Measurements from ENCODE around the gene GCA.

Gene GCA

DNA sequence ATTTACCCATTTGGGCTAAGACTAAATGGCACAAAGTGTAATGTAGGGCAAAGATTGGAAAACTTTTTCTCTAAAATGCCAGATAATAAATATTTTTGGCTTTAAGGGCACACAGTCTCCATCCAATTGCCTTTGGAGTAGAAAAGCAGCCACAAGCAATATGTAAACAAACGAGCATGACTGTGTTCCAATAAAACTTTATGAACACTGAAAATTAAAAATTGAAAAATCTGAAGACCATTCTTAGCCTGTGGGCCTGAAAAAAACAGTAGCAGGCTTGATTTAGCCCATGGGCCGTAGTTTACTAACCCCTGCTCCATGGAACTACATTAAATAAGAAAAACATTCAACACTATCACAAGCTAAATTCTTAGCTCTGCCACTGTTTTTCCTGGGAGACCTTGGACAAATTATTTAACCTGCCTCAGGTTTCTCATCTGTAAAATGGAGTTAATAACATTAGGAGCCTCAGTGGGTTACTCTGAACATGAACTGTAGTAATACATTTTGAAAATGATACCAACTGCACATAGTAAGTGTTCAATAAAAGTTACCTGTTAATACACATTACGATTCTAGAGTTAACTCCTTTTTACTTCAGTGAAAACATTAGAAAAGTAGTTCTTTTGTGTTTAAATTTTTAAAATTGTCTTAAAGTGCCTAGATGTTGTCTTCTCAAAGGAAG lies 26.7 kb upstream of the GCA start:
- no peak for DNase-seq (ENCODE audit: low read depth in 1 of 2, low spot score in 1 of 2)
- in situ Hi-C loops (cut with HindIII; ENCODE audit: low pct_unique_long_range_greater_than_20kb, low sequenced_read_pairs), result no loop called here
- no peak for TF ChIP-seq JUND (IDR thresholded peaks at IDR 0.05; ENCODE audit: low read depth)

DNA sequence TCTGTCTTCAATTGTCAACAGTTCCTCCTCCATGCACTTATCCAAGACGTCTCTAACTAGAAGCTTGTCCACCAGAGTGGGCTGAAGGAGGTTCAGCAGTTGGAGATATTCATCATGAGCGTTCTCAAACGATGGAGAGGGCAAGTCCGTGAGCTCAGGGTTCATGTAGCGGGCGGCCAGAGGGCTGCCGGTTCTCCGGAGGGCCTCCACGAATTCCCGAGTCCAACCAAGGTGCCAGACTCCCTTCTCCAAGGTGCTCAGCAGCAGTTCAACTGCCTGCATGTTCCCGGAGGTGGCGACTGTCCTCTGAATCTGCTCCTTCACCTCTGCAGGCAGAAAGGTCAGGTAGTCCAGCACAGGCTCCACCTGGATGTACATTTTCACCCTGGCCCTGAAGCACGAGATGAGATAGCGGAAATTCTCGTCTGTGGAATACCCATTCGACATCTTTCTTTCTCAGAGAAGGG lies 26.0 kb upstream of the GCA start:
- in situ Hi-C loops (cut with HindIII; ENCODE audit: low pct_unique_long_range_greater_than_20kb, low sequenced_read_pairs), result no loop called here
- DNase-seq (ENCODE audit: low read depth in 1 of 2, low spot score in 1 of 2), result peak in 1 of 2 experiments; percentile 57
- TF ChIP-seq JUND (IDR thresholded peaks at IDR 0.05; ENCODE audit: low read depth), result no peak

DNA sequence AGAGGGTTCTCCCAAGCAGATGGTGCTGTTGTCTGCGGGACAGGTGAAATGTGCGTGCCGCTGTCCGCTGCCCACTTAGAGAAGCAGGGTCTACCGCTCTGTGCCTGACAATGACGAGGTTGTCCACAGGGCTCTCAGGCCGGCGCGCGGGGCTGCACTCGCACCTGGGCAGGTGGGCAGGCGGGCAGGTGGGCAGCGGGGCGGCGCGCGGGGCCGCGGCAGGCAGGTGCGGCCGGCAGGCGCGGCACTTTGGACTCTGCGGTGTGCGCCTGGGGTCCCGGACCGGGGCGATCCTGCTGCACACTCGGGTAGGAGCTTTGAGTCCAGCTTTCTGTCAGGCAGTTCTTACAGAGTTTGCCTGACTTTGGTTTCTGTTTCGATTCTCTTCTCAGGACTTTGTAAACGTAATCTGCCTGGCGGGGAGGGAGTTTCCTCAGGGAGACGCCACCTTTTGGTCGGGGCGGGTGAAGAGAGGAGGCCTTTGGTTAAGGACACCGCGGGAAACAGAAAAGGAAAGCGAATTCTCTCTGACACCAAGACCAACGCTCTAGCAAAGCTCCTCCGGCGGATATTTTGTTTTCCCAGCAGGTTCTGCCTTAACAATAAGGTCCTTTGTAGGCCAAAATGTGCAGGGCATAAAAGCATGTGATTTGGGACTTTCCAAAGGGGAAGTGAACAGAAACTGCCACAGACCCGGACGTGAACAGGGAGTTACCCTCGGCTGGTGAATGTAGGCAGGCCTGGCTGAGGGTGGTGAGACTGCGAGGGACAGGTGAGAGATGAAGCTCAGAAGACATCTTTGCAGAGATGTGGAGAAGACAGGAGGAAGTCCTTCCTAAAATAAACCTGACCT lies 25.4 kb upstream of the GCA start, which contains the start of gene IFIH1:
Gene IFIH1 (minus strand): TSS at position 357 of the 853 bp plus-strand sequence. CDS start 377 bp downstream, outside the sequence.
- in situ Hi-C loops (cut with HindIII; ENCODE audit: low pct_unique_long_range_greater_than_20kb, low sequenced_read_pairs), result no loop called here
- DNase-seq (ENCODE audit: low read depth in 1 of 2, low spot score in 1 of 2), result peak; percentile 86 to 93
- TF ChIP-seq JUND (IDR thresholded peaks at IDR 0.05; ENCODE audit: low read depth), result no peak

DNA sequence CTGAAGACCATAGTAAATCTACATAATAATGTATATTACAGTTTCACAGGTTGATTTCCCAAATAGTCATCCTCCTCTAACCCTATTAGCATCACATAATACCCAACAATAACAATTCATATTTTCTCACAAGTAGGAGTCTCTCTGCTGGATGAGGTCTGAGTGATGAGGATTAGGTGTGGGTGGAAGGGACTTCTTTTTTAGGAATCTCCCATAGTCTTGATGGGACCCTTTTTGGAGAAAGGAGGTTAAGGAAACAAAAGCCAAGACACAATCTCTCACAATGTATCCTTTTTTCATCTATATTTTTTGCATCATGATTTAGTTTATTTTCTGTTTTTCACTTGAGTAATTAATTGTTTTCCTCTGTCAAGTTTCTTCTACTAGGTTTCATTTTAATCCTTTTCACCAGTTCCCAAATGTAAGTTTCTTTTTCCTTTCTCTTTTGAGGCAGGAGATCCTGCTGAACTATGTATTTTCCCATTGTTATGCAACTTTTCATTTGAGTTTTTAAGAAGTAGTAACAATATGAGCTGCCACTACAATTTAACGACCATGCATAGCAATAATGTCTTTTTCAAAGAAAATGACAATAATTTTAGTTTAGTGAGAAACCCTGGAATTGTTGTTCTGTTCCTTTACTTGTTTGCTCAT lies 22.9 kb upstream of the GCA start:
- in situ Hi-C loops (cut with HindIII; ENCODE audit: low pct_unique_long_range_greater_than_20kb, low sequenced_read_pairs), result no loop called here
- TF ChIP-seq JUND (IDR thresholded peaks at IDR 0.05; ENCODE audit: low read depth), result no peak
- DNase-seq (ENCODE audit: low read depth in 1 of 2, low spot score in 1 of 2), result no peak

DNA sequence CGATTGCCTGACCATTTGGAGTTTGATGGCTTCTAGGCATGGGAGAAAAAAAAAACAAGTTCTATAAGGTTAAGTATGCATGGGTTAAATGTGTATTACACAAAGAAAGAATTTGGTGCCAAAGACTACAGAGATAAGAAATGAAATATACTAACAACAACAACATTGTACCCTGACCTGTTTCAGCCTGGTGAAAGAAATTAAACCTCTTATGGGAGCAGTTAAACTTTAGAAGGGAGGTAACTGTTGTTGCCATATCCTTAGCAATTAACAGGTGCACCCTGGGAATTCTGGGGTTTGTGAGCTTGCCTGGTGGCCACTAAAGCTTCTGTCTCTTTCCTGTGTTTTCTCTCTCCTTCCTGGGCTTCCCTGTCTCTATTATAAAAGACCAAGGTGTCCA lies 19.0 kb upstream of the GCA start:
- in situ Hi-C loops (cut with HindIII; ENCODE audit: low pct_unique_long_range_greater_than_20kb, low sequenced_read_pairs), result no loop called here

DNA sequence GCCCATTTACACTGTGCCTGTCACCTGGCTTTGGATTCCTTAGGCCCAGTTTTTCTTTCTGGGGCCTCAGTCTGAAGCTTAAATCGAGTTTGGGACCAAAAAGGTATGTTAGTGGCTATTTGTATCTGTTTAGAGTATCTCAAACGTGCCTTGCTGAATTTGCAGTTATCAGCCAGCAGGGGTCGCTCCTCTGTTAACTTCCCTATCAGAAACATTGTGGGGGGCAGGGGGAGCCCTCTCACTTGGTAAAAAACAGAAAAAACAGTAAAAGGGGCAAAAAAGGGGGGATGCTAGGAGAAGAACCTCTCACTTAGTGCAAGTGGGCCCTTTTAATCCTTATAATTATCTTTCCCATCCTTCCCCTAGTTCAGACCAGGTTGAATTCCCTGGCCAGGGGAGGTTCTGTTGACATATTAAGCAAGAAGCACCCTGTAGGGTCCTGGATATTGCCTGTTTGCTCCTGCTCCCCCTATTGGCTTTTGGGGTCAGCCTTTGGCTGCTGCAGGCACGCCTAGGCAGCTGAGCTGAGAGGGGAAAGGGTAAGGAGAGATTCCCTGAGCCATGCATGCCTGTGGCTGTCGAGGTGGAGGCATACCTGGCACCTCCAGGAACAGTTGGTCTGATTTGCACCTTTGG lies 16.7 kb upstream of the GCA start:
- DNase-seq (ENCODE audit: low read depth in 1 of 2, low spot score in 1 of 2), result no peak
- in situ Hi-C loops (cut with HindIII; ENCODE audit: low pct_unique_long_range_greater_than_20kb, low sequenced_read_pairs), result no loop called here
- no peak for TF ChIP-seq JUND (IDR thresholded peaks at IDR 0.05; ENCODE audit: low read depth)

More for the DNA sequence above, 19.0 kb upstream of the GCA start:
- no peak for DNase-seq (ENCODE audit: low read depth in 1 of 2, low spot score in 1 of 2)
- no peak for TF ChIP-seq JUND (IDR thresholded peaks at IDR 0.05; ENCODE audit: low read depth)

DNA sequence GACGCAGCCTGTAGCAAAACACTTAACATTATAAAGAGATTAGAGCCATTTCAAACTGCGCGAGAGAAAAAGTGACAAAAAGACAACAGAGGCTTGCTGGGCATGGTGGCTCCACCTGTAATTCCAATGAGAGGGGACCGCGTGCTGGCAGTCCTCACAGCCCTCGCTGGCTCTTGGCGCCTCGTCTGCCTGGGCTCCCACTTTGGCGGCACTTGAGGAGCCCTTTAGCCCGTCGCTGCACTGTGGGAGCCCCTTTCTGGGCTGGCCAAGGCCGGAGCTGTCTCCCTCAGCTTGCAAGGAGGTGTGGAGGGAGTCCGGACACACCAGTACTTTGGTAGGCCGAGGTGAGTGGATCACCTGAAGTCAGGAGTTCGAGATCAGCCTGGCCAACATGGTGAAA lies 16.1 kb upstream of the GCA start:
- DNase-seq (ENCODE audit: low read depth in 1 of 2, low spot score in 1 of 2), result no peak
- no peak for TF ChIP-seq JUND (IDR thresholded peaks at IDR 0.05; ENCODE audit: low read depth)
- in situ Hi-C loops (cut with HindIII; ENCODE audit: low pct_unique_long_range_greater_than_20kb, low sequenced_read_pairs), result no loop called here

DNA sequence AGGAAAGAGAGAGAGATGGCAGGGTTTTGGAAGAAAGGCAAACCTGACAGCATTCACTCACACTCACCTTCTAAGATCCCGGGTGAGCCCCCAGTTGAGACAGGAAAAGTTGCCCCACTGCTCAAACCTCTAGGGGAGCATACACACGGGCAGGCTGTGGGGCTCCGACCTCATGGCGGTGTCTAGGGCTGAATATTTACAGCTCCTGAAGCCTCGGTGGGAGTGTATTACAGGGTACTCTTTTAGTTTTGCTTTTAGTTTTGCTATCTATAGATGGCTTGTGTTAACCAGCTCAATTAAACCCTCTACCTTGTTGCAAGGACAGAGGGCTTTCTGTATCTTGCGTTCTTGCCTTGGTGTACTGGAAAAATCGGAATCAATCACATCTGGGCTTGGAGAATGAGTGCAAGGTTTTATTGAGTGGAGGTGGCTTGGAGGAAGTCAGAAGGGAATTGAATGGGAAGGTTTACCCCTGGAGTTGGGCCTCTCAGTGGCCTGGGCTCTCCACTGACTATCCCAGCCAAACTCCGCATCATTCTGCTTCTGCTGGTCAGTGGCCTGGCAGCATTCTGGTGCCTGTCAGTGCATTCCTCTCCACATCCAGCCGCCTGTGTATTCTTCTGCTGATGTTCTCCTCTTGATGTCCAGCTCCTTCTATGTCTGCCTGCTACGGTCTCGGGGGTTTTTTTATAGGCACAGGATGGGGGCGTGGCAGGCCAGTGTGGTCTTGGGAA lies 15.3 kb upstream of the GCA start:
- no peak for TF ChIP-seq JUND (IDR thresholded peaks at IDR 0.05; ENCODE audit: low read depth)
- no peak for DNase-seq (ENCODE audit: low read depth in 1 of 2, low spot score in 1 of 2)
- in situ Hi-C loops (cut with HindIII; ENCODE audit: low pct_unique_long_range_greater_than_20kb, low sequenced_read_pairs), result no loop called here

DNA sequence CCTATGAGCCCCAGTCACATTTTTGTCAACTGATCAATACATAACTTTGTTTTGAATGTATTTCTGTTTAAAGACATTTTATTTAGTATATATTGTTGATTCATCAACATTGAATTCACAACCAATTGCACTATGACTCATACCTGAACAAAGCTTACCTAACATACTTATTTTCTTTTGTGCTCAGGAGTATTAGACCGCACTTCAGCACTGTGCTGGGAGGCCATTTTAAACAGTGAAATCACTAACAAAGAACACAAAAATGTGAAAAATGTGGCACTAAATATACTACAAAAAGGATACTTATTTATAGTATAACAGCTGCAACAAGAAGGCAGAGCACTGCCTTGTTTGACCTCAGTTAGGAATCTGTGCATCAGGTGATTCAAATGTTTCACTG lies 13.1 kb upstream of the GCA start:
- DNase-seq (ENCODE audit: low read depth in 1 of 2, low spot score in 1 of 2), result no peak
- TF ChIP-seq JUND (IDR thresholded peaks at IDR 0.05; ENCODE audit: low read depth), result no peak
- in situ Hi-C loops (cut with HindIII; ENCODE audit: low pct_unique_long_range_greater_than_20kb, low sequenced_read_pairs), result no loop called here

DNA sequence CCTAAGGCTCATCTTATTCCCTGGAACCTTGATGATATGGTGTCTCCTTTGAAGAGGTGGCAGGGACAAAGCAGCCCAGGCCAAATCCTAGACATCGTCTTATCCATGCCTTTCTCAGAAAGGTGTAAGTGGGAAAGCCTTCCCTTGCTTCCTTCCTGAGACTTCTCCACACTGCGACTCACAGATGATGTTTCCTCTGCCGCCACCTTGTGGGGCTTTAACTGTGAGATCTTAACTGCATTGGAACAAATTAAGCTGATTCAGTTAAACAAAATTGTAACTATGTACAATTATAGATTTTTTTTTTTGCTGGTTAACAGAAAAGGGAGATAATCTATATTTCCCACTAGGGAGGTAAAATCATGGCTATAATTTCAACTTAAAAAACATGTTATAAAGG lies 10.0 kb upstream of the GCA start:
- no peak for TF ChIP-seq JUND (IDR thresholded peaks at IDR 0.05; ENCODE audit: low read depth)

DNA sequence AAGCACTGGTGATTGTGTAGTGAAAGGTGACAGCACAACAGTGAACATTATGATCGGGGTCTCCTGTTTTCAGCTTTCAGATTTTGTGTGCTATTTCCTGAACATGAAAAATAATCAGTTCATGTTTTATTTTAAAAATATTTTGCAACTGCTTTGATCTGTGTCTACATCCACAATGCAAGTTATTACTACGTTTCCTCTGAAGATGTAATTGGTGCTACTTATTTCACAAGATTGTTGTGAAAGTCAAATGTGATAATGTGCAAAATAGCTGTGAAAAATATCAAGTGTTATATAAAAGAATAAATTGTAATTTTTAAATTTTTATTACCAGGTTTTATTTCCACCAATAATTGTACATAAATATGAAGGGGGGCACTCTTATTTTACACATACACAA lies 6.1 kb upstream of the GCA start:
- in situ Hi-C loops (cut with HindIII; ENCODE audit: low pct_unique_long_range_greater_than_20kb, low sequenced_read_pairs), result no loop called here

More for the DNA sequence above, 10.0 kb upstream of the GCA start:
- DNase-seq (ENCODE audit: low read depth in 1 of 2, low spot score in 1 of 2), result peak in 1 of 2 experiments; percentile 64
- in situ Hi-C loops (cut with HindIII; ENCODE audit: low pct_unique_long_range_greater_than_20kb, low sequenced_read_pairs), result no loop called here

DNA sequence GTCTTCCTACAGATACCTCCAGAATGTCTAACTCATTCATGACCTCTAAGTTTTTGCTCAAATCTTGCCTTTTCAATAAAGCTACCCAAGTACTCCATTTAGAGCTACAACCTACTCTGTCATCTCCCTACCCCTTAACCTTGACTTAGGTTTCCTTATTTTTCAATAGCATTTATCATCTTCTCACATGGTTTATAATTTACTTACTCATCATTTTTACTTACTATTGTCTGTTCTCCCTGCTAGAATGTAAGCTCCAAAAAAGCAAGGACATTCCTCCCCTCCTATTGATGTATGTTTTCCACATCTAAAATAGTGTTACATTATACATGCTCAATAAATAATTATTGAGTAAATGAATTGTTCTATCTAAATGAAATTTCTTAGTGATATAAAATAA lies 3.1 kb upstream of the GCA start:
- TF ChIP-seq JUND (IDR thresholded peaks at IDR 0.05; ENCODE audit: low read depth), result no peak
- DNase-seq (ENCODE audit: low read depth in 1 of 2, low spot score in 1 of 2), result no peak
- in situ Hi-C loops (cut with HindIII; ENCODE audit: low pct_unique_long_range_greater_than_20kb, low sequenced_read_pairs), result no loop called here

More for the DNA sequence above, 6.1 kb upstream of the GCA start:
- DNase-seq (ENCODE audit: low read depth in 1 of 2, low spot score in 1 of 2), result no peak
- no peak for TF ChIP-seq JUND (IDR thresholded peaks at IDR 0.05; ENCODE audit: low read depth)

All from T47D (cell line).